Breast epithelium (tissue), 4 donors: ENCODE measurements around the gene CCDC184. TPM values are rescaled to one million over a fixed set of nuclear protein-coding genes. Genes with fewer than 3 reads are reported as not detected.
"Not testable (repeated sequence)": the region's sequence is repeated elsewhere in the genome, so short reads cannot be mapped to it uniquely, and the experiment has no call there.

Experiments used
- DNase-seq, 2 donors: peaks; one replicate each; pipeline ENCODE4 v3.0.0-alpha.2; 2019; ENCODE audit warnings: low spot score in 2 of 2
- H3K27ac ChIP-seq, 2 donors: fragments of 200-600 bp; sonication (generic) in 1 of 2; one replicate each; pipeline ENCODE4 v1.5.1; 2016 to 2019; ENCODE audit warnings: mild to moderate bottlenecking in 1 of 2
- H3K27me3 ChIP-seq, 2 donors: fragments of 200-600 bp; sonication (generic) in 1 of 2; one replicate each; pipeline versions ENCODE4 v1.5.1 to v1.6.0; 2017 to 2019; ENCODE audit warnings: control low read depth in 1 of 2, mild to moderate bottlenecking in 1 of 2
- H3K36me3 ChIP-seq: fragments of 200-600 bp; one replicate; pipeline ENCODE4 v1.5.1; 2019
- H3K4me1 ChIP-seq, 2 donors: fragments of 200-600 bp; sonication (generic); one replicate each; pipeline ENCODE4 v1.5.1; 2016 to 2019; ENCODE audit warnings: control low read depth in 1 of 2
- H3K4me3 ChIP-seq, 3 donors: fragments of 200-600 bp; sonication (generic); 1 replicate in 2 of 3; 2 replicates in 1 of 3; pipeline ENCODE4 v1.5.1; 2016 to 2019; ENCODE audit warnings: mild to moderate bottlenecking in 3 of 3, moderate library complexity in 2 of 3
- H3K9me3 ChIP-seq, 2 donors: fragments of 200-600 bp; sonication (generic) in 1 of 2; one replicate each; pipeline ENCODE4 v1.5.1; 2016 to 2019; ENCODE audit warnings: control low read depth in 1 of 2
- POLR2A ChIP-seq: fragments of 450-650 bp; IDR thresholded peaks from one replicate; pipeline ENCODE4 v1.6.1; 2016; ENCODE audit warnings: antibody characterized with exemption, mild to moderate bottlenecking, moderate library complexity
- POLR2AphosphoS5 ChIP-seq, 3 donors: sonication (generic); formaldehyde crosslinking; IDR thresholded peaks; one replicate each; pipeline ENCODE4 v1.6.1; 2017; ENCODE audit warnings: antibody characterized with exemption in 3 of 3
- intact Hi-C: fragments of 100-400 bp; cut with DNase I; formaldehyde crosslinking; loops from one replicate; pipeline ENCODE4 v1.15.1; 2023; ENCODE audit warnings: low total_unique reads
- total RNA-seq, 3 donors: library from RNA; depleted of rRNA; stranded (reverse); fragments of >200 nt; gene quantifications; one replicate each; pipeline ENCODE4 v1.1.0, GENCODE V29; 2016
- TF ChIP-seq, protein P1 (sequence below), 3 donors: fragments of 450-650 bp; IDR thresholded peaks; one replicate each; pipeline ENCODE4 v1.5.1; 2016 to 2017; ENCODE audit warnings: antibody characterized with exemption in 3 of 3, mild to moderate bottlenecking in 3 of 3, moderate library complexity in 3 of 3

Gene CCDC184
- total RNA-seq, 3 donors from 2014 or later: 0.44 to 2.0 (median 0.48) TPM

DNA sequence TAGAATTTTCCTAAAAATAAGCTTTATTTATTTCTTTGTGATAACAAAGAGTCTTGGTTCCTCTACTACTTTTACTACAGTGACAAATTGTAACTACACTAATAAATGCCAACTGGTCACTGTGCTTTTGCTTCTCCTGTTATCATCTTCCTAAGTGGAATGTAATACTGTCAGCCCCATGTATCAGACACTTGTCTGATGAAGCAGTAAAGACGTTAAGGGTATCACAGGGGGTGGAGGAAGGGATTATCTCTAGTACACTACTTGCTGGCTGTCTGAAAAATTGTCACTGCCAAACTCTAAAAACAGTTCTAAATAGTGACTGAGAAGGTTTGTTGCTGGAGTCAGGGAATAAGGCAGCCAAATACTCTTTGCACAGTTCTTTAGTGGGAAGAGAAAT is 37.5 kb upstream of the CCDC184 start:
- H3K9me3 ChIP-seq: no peaks in the 10 kb centered on the region
- H3K4me3 ChIP-seq: no peak overlapping the region
- H3K36me3 ChIP-seq: no peaks in the 10 kb centered on the region
- intact Hi-C loops: no loop called here
- no peaks in the 10 kb centered on the region for H3K4me1 ChIP-seq
- TF ChIP-seq POLR2AphosphoS5 (IDR thresholded peaks at IDR 0.05) (no peak), POLR2A (no peak)
- TF ChIP-seq, protein P1, sequence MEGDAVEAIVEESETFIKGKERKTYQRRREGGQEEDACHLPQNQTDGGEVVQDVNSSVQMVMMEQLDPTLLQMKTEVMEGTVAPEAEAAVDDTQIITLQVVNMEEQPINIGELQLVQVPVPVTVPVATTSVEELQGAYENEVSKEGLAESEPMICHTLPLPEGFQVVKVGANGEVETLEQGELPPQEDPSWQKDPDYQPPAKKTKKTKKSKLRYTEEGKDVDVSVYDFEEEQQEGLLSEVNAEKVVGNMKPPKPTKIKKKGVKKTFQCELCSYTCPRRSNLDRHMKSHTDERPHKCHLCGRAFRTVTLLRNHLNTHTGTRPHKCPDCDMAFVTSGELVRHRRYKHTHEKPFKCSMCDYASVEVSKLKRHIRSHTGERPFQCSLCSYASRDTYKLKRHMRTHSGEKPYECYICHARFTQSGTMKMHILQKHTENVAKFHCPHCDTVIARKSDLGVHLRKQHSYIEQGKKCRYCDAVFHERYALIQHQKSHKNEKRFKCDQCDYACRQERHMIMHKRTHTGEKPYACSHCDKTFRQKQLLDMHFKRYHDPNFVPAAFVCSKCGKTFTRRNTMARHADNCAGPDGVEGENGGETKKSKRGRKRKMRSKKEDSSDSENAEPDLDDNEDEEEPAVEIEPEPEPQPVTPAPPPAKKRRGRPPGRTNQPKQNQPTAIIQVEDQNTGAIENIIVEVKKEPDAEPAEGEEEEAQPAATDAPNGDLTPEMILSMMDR (IDR thresholded peaks at IDR 0.05): no peak
- DNase-seq: no peak
- no peaks in the 10 kb centered on the region for H3K27me3 ChIP-seq
- no peak overlapping the region for H3K27ac ChIP-seq

DNA sequence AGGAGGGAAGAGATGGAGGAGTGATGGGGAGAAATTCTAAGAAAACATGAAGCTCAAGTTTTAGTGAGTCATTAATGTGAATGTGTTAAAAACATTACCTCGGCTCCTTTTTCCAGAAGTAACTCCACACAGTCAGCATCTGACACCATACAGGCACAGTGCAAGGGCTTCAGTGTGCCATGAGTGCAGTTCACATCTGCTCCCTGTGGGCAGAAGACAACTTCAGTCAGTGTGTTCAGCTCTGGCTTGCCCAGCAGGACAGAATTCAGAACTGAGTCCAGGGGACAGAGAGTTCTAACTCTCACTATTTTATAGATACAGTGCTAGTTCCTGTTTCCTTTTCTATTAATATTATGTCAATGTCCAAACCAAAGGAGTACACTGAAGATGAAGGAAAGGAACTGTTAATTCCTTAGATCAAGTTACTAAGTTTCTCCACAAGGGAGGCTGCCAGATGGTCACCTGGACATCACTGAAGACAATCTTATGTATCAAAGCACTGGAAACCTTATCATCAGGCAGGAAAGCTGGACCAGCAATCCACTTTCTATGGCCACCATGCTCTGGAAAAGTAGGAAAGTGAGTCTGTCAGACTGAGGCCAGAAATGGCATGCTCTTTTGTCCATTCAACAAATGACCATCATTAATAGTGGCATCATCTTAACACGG is 32.2 kb upstream of the CCDC184 start:
- Histone ChIP-seq H3K4me3 (no peak overlapping the region), H3K27me3 (no peaks in the 10 kb centered on the region), H3K27ac (no peak overlapping the region), H3K9me3 (no peaks in the 10 kb centered on the region), H3K4me1 (no peaks in the 10 kb centered on the region), H3K36me3 (no peaks in the 10 kb centered on the region)
- TF ChIP-seq POLR2AphosphoS5 (IDR thresholded peaks at IDR 0.05) (no peak), POLR2A (no peak)
- intact Hi-C loops: no loop called here
- no peak for DNase-seq

DNA sequence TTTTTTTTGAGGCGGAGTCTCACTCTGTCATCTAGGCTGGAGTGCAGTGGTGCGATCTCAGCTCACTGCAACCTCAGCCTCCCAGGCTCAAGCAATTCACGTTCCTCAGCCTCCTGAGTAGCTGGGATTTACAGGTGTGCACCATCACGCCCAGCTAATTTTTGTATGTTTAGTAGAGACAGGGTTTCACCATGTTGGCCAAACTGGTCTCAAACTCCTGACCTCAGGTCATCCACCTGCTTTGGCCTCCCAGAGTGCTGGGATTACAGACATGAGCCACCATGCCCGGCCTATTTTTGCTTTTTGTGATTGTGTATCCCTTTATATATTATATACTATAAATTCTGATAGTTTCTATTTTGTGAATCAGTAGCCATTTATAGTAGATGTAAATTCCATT is 27.7 kb upstream of the CCDC184 start:
- H3K27me3 ChIP-seq, intact Hi-C loops, H3K4me3 ChIP-seq, H3K9me3 ChIP-seq, H3K4me1 ChIP-seq, H3K36me3 ChIP-seq, DNase-seq, H3K27ac ChIP-seq: not testable (repeated sequence)

DNA sequence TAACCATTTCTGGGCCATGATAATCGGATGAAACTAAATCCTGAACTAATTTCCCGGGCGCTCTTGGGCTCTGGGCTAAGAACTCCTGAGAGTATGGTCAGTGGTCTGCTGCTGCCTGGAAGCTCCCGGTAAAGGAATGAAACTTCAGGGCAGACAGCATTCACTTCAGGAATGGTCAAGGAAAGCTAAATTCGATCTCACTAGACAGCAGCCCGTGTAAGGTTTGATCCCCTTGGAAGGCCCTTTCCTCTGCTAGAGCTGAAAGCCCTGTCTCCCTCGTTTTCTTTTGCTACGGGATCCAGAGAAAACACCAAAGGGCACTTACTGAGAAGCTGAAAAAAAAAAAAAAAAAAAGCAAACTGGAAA is 26.8 kb upstream of the CCDC184 start:
- Histone ChIP-seq H3K9me3 (no peaks in the 10 kb centered on the region), H3K27ac (peak overlapping the region in 1 of 2 donors; percentile 86), H3K4me3 (peak overlapping the region; percentile 78 to 97 (median 90)), H3K4me1 (no peaks in the 10 kb centered on the region), H3K27me3 (no peaks in the 10 kb centered on the region), H3K36me3 (no peaks in the 10 kb centered on the region)
- DNase-seq: no peak
- no peak for TF ChIP-seq POLR2A
- TF ChIP-seq POLR2AphosphoS5 (IDR thresholded peaks at IDR 0.05): no peak
- TF ChIP-seq, protein P1 (IDR thresholded peaks at IDR 0.05): no peak
- intact Hi-C loops: no loop called here

DNA sequence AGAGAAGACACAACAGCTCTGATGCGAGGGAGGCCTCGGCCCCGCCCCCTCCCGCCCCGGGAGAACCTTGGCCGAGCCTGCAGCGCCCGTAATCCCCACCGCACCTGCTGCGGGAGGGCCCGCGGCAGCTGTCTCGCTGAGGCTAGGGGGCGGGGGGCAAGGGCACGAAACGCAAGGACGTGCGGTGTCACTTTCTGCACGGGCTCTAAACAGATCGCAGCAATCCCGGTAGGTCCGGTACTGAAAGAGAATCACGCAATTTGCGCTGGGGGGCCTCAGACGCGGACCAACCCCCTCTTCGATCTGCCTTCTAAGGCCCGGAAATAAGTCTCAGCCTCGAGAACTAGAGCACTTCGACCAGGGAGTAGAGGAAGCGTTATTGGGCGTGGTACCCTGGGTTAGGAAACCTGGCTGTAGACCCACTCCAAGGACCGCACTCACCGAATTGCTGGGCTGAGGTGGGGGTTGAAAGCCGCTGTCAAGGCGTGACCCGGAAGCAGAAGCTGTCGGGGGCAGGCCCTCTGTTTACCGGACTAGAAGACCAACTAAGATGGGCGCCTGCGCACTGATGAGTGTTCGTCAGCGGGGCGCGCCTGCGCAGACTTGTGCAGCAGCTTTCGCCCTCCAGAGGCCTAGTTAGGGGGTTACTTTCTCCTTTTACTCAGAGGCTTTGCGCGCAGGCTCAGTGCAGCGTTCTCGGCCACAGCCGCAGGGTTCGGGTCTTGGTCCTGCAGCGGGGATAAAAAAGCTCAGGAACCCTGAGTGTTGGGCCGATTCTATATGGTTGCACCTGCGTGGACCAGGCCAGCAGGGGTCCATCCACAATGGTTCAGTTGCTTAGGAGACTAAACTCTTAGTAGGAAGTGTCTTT is 26.2 kb upstream of the CCDC184 start, which contains the start of gene ASB8:
Gene ASB8, minus strand, starts transcription at position 498 of the 871 bp plus-strand sequence. CDS start 4,019 bp downstream, outside the sequence.
- H3K4me1 ChIP-seq: no peaks in the 10 kb centered on the region
- DNase-seq: peak; percentile 97
- H3K4me3 ChIP-seq: peak within 1 kb of the TSS; percentile 78 to 97 (median 90)
- no peaks in the 10 kb centered on the region for H3K9me3 ChIP-seq
- no peaks in the 10 kb centered on the region for H3K27me3 ChIP-seq
- peak within 1 kb of the TSS; percentile 86 to 92 for H3K27ac ChIP-seq
- H3K36me3 ChIP-seq: no peaks in the 10 kb centered on the region
- intact Hi-C loops: no loop called here
- TF ChIP-seq POLR2AphosphoS5 (IDR thresholded peaks at IDR 0.05): peak; percentile 47 to 76 (median 74)
- TF ChIP-seq, protein P1 (IDR thresholded peaks at IDR 0.05): peak; percentile 33 to 58 (median 48)
- TF ChIP-seq POLR2A: no peak

DNA sequence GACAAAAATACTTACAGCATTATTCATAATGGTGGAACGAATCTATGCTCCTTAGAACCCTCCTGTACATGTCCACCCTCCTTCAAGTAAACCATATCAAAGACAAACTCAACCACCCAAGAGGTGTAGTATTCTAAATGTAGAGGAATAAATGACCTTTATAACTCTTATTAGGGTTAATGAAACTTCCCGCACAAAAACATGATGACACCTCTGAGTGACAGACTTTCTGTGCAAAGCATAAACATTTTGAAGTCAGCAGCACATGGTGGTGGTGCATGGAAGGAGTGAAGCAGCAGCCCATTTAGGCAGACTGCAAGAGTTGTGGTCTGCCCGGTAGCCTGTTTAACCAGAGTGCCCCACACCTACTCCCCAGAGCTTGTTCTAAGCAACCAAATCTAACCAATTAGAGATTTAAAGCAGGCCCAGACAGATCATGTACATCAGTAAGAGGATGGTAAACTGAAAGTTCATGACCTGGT is 25.5 kb upstream of the CCDC184 start:
- TF ChIP-seq, protein P1 (IDR thresholded peaks at IDR 0.05): peak in 1 of 3 donors; percentile 3
- no peak for TF ChIP-seq POLR2A
- intact Hi-C loops: no loop called here
- H3K27me3 ChIP-seq: no peaks in the 10 kb centered on the region
- H3K36me3 ChIP-seq: no peaks in the 10 kb centered on the region
- H3K4me3 ChIP-seq: peak overlapping the region; percentile 78 to 97 (median 90)
- H3K9me3 ChIP-seq: no peaks in the 10 kb centered on the region
- H3K4me1 ChIP-seq: no peaks in the 10 kb centered on the region
- H3K27ac ChIP-seq: peak overlapping the region; percentile 86 to 92
- no peak for DNase-seq
